GM12865 (cell line): ENCODE results near the gene ZMYND15.

Source experiments
- DNase-seq: peaks from one replicate; pipeline ENCODE4 v3.0.0; 2010; ENCODE audit warnings: low read depth
- H3K4me3 ChIP-seq: 2 replicates; pipeline ENCODE4 v1.5.1; 2011; ENCODE audit warnings: mild to moderate bottlenecking, low read depth, low read length, control low read depth
- CTCF ChIP-seq: IDR thresholded peaks from 2 replicates; pipeline ENCODE4 v1.5.1; 2011; ENCODE audit warnings: low read length, control low read depth, low read depth, inconsistent platforms; ENCODE audit not compliant: insufficient read depth; ENCODE audit errors: missing control alignments

The ZMYND15 gene

GRCh38 chr17:4724650-4725049 is 15.0 kb upstream of the ZMYND15 start:
- no peak overlapping the region for H3K4me3 ChIP-seq
- no peak for DNase-seq
- no peak for TF ChIP-seq CTCF

GRCh38 chr17:4725646-4726310 is 13.9 kb upstream of the ZMYND15 start:
- no peak for TF ChIP-seq CTCF
- DNase-seq, result no peak
- H3K4me3 ChIP-seq, result no peak overlapping the region

GRCh38 chr17:4728124-4728523 is 11.5 kb upstream of the ZMYND15 start:
- TF ChIP-seq CTCF, result no peak
- H3K4me3 ChIP-seq, result no peak overlapping the region
- DNase-seq, result peak; percentile 66

- DNase-seq, result peak; percentile 82
- TF ChIP-seq CTCF, result peak; percentile 53
Observed at GRCh38 chr17:4733073-4733531, 6.5 kb upstream of the ZMYND15 start.

GRCh38 chr17:4734857-4735475 is 4.7 kb upstream of the ZMYND15 start:
- H3K4me3 ChIP-seq, result no peak overlapping the region
- DNase-seq, result no peak
- no peak for TF ChIP-seq CTCF

More at GRCh38 chr17:4733073-4733531, 6.5 kb upstream of the ZMYND15 start:
- H3K4me3 ChIP-seq, result no peak overlapping the region

GRCh38 chr17:4735876-4736651 is 3.6 kb upstream of the ZMYND15 start:
- no peak for DNase-seq
- H3K4me3 ChIP-seq, result no peak overlapping the region
- no peak for TF ChIP-seq CTCF
